Activated CD4-positive, alpha-beta T cell treated with anti-CD3 and anti-CD28 coated beads for 48 hours (primary cell): ENCODE measurements around the gene ALOX15.
"Not testable (repeated sequence)": the region's sequence is repeated elsewhere in the genome, so short reads cannot be mapped to it uniquely, and the experiment has no call there.

Experiments
- DNase-seq: peaks from one replicate; pipeline ENCODE4 v3.0.0-alpha.2; 2020

Gene ALOX15

GRCh38 chr17:4590981-4591453 is 50.5 kb downstream of the ALOX15 start:
- no peak for DNase-seq

- DNase-seq: not testable (repeated sequence)
Measured at GRCh38 chr17:4590042-4590441, 51.4 kb downstream of the ALOX15 start.

GRCh38 chr17:4588898-4589625 is 52.4 kb downstream of the ALOX15 start:
- no peak for DNase-seq

GRCh38 chr17:4588391-4588790 is 53.1 kb downstream of the ALOX15 start:
- no peak for DNase-seq

GRCh38 chr17:4587803-4588202 is 53.7 kb downstream of the ALOX15 start:
- DNase-seq: no peak

GRCh38 chr17:4587195-4587594 is 54.3 kb downstream of the ALOX15 start:
- DNase-seq: no peak

- no peak for DNase-seq
Measured at GRCh38 chr17:4586043-4586442, 55.4 kb downstream of the ALOX15 start.

- DNase-seq: no peak
Measured at GRCh38 chr17:4585638-4585994, 55.9 kb downstream of the ALOX15 start.

- DNase-seq: no peak
Measured at GRCh38 chr17:4584917-4585637, 56.4 kb downstream of the ALOX15 start.

GRCh38 chr17:4584101-4584916 is 57.2 kb downstream of the ALOX15 start, which contains the start of gene SMTNL2:
SMTNL2 (plus strand) TSS chr17:4584529; CDS start chr17:4584606, 77 bp downstream.
- peak; percentile 20 for DNase-seq

- DNase-seq: peak; percentile 44
Measured at GRCh38 chr17:4583782-4584100, 57.7 kb downstream of the ALOX15 start.

- DNase-seq: no peak
Measured at GRCh38 chr17:4583206-4583605, 58.3 kb downstream of the ALOX15 start.

GRCh38 chr17:4582691-4583090 is 58.8 kb downstream of the ALOX15 start:
- DNase-seq: no peak

- DNase-seq: no peak
Measured at GRCh38 chr17:4582101-4582501, 59.4 kb downstream of the ALOX15 start.
